DMS 273 (cell line): ENCODE data around the gene SH3TC1.
A peak's percentile ranks its signal among the peaks of the same experiment; 100 is the strongest.

Experiments
- DNase-seq: peaks from one replicate; lab custom pipeline; 2025; ENCODE audit not compliant: unreplicated experiment; lab: John Stamatoyannopoulos, UW

Gene SH3TC1

DNA sequence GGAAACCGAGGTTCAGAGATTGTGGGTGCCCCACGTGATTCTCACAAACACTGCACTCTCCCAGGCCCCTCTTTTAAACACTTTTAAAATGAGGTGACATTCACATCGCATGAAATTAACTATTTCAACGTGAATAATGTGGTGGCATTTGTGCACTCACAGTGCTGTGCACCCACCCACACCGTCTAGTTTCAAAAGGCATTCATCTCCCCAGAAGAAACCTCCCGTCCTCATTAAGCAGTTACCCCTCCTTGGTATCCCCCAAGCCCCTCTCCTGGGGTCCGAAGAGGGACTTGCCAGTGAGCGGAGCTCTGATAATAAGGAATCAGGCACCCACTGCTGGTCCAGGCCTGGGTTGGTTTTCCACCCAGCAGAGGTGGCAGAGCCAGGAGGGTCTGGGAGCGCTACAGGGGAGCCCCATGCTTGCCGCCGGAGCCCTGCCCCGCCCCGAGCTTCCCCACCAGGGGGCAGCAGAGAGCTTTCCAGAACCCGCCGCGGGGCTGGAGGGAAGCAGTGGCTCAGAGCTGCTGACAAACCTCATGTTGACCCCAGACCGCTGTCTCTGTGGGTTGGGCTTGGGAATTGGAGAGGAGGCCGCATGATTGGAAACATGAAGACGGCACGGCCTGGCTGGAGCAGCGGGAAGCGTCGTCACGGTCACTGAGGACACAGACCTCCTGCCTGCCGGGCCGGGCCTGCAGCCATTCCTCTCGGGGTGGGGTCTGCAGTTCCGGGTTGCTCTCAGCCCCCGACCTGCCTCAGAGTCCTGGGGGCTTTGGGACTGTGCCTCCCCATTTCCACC lies 43.0 kb downstream of the SH3TC1 start:
- DNase-seq: peak; percentile 92

DNA sequence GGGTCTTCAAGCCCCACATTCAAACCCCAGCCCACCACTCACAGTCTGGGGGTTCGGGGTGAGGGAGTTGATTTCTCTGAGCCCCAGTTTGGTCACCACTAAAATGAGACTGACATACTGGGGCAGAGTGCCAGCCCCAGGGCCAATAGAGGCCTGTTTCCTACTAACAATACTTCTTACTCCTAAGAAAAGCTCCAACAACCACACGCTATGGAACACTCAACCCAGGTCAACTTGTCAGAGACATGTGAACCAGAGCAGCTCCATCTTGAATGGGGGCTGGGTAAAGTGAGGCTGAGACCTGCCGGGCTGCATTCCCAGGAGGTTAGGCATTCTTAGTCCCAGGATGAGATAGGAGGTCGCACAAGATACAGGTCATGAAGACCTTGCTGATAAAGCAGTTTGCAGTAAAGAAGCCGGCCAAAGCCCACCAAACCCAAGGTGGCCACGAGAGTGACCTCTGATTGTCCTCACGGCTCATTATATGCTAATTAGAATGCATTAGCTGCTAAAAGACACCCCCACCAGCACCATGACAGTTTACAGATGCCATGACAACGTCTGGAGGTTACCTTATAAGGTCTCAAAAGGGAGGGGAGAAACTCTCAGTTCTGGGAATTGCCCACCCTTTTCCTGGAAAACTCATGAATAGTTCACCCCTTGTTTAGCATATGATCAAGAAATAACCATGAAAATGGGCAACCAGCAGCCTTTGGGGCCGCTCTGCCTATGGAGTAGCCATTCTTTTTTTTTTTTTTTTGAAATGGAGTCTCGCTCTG lies 43.9 kb downstream of the SH3TC1 start:
- no peak for DNase-seq

DNA sequence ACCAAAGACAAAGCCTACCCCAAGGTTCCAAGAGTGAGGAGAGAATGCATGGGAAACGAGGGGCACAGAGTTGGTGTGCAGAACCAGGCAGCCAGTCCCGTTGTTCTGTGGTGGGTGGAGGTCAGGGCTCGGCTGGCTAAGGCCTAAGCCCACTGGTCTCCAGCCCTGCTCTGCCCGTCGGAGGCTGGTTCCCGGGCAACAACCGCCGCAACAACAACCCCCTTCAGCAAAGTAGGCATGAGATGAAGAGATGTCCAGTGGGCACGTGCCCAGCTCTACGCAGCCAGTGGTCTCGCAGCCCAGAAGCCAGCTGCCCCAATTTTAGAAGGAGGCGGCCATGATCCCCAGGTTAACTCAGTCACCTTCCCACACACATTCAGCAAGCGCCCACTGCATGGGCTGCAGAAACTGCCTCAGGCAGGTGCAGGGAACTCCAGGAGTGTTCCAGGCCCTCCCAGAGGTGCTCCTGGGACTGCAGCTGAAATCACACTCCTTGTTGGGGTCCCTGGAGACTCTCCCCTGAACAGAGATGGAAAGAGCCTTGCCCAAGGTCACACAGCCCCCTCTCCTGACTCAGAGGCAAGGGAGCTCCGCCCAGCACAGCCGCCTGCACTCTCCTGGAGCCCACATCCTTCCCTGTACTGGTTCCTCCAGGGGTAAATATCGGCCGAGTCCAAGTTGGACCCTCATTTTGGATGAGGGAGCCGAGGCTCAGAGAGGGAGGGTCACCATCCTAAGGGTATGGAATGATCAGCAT lies 45.1 kb downstream of the SH3TC1 start:
- DNase-seq: no peak

DNA sequence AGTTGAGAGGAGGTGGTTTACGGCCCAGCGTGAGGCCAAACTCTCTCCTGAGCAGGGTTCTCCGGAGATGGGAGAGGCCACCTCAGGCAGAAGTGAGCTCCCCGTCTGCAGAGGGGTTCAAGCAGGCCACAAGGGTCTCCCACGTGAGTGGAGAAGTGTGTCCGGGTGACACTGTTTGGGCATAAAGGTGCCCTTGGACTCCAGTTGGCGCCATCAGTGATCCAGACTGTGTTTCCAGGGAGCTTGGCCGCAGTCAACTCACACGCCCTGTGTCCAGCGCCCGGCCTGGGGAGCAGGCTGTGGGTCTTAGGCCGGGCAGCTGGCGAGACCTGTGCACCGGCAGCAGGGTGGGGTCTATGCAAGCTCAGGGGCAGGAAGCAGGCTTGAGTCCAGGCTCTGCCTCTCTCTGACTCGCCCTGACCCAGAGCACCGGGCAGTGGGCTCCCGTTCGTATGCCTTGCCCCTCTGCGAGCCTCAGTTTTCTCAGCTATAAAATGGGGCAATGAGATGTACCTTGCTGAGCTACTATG lies 45.9 kb downstream of the SH3TC1 start:
- DNase-seq: no peak

DNA sequence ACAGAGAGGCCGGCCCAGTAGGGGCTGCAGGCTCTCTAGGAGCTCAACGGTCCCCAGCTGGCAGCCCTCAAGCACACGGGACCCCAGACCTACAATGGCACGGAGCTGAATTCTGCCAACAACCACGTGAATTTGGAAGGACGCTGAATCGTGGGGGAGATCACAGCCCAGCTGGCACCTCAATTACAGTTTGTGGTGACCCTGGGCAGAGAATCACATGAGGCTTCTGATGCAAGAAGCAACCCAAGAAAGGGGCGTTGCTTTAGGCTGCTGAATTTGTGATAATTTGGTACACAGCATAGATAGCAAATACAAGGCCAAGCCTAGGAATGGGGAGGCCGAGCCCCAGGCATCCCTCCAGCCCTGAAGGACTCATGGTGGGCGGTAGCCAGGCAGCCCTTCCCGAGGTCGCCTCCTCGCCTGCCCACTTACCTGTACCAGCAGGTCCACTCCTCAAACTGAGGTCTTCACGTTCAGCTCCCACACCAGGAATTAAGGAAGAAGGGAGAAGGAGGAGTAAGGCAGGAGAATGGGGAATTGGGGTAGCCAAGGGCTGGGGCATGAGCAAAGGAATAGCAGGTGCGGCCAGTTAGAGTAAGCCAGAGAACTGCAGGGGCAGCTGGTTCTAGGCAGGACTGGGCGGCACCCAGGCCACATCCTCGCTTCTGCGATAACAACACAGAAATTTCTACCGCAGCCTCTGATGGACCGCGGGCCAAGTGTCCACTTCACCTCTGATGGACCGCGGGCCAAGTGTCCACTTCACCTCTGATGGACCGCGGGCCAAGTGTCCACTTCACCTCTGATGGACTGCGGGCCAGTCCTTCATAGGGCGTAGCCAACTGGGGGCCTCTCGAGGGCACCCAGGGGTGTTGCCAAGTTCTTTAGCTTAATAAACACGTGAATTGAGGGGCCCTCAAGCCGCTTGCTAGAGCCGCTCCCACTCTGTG lies 47.1 kb downstream of the SH3TC1 start:
- DNase-seq: no peak

DNA sequence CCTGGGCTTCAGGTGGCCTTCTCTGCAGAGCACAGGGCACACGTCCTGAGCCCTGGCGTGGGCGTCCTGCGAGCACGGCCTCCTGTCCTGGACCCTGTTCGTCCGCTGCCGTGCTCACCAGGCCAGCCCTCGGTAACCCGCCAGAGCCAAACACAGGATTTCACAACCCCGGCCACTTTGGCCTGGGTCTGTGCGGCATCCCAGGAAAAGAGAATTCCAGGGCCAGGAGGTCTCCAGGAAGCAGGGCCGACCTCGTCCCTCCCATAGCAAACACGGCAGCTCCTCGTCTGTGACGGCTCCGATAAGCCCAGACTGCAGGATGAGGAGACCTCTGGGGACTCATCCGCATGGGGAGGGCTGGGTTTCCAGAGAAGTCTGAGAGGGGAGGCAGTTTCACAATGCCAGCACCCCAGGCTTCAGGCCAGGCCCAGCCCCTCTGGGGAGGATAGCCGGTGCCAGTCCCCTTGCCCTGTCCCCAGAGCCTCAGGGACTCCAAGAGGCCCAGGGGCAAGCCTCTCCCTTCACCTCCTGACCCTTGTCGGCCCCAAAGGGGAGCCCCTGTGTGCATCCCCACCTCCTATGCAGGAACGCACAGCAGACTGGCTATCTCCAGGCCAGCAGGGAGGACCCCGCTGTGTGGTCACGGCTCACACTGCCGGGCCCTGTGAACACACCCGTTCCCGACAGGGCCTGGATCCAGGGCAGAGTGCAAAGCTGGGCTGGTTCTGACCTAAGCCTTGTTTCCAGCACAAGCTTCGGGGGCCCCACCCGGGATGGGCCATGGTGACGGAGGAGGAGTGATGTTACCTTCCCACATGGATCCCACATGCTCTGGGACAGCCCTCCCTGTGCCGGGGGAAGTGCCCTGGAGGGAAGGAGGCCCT lies 48.2 kb downstream of the SH3TC1 start:
- DNase-seq: no peak

DNA sequence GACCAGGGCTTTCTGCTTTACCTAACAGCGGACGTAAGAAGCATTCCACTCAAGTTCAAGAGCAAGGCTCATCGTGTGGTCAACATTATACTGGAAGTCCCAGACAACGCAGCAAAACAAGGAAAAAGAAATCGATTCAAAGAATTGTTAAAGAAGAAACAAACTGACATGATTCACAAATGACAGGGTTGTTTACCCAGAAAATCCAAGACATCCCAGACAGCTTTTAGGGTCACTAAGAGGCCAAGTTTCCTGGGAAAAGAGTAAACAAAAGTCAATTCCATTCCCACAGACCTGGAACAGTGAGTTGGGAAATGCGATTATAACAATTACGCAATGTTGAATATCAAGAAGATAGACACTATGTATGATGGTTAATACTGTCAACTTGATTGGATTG lies 49.0 kb downstream of the SH3TC1 start:
- no peak for DNase-seq

DNA sequence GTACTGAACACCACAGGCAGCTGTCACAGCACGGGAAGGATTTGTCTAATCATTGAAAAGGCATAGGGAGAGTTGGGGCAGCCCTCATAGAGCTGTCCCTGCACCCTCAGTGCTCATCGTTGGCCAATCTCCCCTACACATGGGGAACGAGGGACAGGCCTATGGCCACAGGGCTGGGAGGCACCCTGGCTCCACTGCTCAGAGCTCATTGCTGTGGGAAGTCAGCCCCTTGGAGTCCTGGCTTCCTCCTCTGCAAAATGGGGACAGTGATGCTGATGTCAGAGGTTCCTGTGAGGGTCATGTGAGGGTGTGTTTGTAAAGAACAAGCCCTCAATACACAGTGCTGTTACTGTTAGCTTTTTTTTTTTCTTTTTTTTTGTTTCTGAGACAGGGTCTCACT lies 51.1 kb downstream of the SH3TC1 start:
- no peak for DNase-seq

DNA sequence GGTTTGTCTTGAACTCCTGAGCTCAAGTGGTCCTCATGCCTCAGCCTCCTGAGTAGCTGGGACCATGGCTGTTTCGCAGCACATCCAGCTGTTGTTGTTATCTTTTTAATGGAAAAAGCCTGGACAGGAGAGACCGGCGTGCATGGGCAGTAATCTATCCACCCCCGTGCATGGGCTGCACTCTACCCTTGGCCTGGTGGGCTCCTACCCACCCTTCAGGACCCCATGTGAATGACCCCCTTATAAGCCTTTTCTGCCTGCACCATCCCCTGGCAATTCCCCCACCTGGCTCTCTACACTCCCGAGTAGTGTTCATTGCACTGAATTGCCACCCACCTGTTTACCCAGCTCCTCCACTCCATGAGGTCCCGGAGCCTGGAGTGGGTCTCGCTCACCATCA lies 51.5 kb downstream of the SH3TC1 start:
- no peak for DNase-seq

DNA sequence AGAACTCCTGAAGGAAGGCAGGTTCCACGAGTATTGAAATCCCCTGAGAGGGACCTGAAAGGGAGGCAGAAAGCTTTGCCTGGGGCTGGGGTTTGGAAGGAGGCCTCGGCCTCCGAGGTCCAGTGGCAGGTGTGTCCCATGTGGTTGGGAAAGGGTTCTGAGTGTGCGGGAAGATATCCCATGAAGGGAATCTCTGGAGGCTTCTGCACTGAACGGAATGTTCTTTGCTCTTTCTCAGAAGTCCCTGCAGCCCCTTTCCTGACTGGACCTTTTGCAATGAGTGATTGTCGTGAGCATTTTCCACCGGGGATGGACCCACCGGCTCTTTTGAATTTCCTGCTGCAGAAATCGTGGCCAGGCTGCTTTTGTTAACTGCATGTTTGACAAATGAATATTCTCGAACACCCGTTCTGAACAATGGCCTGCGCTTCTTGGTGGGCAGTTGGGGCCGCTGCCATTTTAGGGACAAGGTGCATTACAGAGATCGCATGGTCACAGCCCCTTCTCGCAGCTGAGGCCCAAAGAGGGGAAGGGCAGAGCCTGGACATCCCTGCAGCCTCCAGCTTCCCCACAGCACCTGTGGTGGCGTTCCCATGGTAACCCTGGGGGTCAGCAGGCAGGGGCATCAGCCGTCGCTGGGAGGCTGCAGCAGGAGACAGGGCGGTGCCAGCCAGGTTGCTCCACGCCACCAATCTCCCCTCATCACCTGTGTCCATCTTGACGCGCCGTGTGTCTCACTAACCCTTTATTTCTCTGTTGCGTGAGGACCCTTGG lies 52.2 kb downstream of the SH3TC1 start:
- no peak for DNase-seq

DNA sequence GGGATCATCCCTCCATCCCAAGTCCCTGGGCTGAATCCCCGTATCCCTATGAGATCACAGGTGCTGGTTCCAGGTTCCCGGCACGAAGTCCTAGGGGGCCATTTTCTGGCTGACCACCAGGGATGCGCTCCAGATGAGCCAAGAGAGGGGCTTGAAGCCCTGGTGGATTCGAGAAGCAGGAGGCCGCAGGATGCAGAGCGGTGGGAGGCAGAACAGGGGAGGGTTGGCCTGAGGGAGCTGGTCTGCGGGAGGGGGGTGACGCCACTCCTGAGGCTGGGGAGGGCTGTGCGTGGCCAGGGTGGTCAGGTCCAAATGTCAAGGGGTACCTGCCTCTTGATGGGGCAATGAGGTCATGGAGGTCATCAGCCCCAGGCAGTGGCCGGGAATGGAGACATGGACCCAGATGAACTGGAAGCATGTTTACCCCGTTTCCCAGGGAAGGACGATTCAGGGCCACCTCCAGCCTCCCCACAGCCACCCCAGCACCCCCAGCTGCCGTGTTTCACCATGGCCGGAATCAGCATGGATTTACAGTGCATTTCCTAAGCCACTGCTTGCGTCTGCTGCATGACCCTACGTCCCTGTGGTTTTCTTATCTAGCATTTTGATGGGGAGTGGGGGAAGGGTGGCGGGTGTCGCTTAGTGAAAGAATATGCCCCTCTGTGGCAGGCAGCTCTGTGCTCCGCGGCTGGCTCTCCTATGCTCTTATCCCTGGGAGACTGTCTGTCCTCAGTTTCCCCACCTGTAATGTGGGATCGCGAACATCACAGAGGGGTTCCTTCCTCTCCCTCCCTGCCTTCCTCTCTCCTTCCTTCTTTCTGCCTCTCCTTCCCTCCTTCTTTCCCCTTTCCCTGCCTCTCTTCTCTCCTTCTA lies 53.4 kb downstream of the SH3TC1 start:
- DNase-seq: no peak

DNA sequence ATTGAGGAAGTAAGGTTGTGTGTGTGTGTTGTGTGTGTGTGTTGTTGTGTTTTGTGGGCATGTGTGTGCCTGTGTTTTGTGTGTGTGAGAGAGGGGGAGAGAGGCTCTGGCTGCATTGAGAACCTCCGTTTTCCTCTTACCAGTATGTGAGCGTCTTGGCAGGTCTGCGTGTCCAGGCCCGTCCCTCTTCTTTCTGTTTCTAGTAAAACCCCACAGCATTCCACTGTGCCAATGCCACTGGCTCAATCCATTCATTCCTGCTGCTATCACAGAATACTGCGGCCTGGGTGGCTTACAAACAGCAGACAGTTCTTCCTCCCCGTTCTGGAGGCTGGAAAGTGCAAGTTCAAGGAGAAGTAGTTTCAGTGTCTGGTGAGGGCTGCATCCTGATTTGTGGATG lies 55.0 kb downstream of the SH3TC1 start:
- DNase-seq: no peak

DNA sequence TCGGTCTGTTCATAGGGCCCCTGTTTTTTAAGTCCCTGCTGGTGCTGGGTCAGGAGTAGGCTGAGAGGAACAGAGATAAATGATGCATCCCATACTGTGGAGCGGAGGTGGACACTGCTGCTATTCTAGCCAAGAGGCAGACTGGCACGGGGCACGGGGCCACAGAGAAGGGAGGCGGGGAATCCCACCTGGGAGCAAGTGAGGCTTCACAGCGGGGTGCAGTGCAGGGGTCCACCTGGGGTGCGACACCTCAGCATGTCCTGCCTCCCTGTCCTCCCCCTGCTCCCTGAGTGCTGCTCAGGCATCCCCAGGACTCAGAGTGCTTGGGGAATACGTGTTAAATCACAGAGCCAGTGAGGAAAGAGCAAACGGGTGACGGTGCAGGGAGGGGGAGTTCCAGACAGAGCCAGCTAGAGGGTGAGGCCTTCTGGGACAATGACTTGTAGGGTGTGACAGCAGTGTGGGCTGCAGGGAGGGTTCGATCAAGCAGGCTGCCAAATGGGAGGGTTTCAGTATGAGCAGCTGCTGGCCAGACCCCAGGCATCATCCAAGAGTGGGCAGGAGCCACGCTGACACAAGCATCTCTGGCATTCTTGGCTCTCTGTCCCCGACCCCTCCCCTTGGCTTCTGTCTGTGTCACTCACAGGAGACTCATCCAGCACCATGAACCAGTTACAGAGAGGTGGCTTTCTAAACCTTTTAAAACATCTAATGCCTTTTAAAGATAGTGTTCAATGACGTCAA lies 56.8 kb downstream of the SH3TC1 start:
- DNase-seq: no peak

DNA sequence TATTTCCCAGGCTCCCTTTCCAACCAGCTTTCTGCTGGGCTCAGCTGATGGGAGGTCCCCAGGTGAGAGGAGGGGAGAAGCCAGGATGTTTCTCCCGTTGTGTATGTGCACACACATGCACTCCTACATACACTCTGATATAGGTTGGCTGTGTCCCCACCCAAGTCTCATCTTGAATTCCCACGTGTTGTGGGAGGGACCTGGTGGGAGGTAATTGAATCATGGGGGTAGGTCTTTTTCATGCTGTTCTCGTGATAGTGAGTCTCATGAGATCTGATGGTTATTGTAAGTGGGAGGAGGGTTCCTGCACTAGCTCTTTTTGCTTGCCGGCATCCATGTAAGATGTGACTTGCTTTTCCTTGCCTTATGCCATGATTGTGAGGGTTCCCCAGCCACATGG lies 58.8 kb downstream of the SH3TC1 start:
- DNase-seq: no peak

DNA sequence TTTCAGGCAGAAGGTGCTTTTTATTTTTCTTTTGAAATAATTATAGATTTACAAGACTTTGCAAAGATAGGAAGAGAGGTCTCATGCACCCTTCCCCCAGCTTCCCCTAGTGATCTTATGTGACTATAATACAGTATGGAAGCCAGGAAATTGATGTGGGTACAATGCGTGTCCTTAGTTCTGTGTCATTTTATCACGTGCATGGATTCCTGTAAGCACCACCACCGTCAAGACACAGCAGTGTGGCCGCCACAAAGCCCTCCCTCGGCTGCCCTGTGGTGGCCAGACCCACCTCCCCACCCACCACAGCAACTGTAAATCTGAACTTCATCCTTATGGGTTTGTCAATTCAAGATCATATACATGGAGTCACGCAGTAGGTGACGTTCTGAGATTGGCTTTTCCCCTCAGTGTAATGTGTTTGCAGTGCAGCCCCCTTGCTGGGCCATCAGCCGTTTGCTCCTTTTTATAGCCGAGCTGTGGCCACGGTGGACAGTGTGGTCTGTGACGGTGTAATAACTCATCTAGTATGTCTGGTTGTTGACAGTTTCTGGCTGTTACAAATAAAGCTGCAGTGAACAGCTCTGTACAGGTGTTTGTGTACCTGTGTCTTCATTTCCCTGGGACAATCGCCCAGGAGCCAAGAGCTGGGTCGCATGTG lies 59.6 kb downstream of the SH3TC1 start:
- DNase-seq: no peak

DNA sequence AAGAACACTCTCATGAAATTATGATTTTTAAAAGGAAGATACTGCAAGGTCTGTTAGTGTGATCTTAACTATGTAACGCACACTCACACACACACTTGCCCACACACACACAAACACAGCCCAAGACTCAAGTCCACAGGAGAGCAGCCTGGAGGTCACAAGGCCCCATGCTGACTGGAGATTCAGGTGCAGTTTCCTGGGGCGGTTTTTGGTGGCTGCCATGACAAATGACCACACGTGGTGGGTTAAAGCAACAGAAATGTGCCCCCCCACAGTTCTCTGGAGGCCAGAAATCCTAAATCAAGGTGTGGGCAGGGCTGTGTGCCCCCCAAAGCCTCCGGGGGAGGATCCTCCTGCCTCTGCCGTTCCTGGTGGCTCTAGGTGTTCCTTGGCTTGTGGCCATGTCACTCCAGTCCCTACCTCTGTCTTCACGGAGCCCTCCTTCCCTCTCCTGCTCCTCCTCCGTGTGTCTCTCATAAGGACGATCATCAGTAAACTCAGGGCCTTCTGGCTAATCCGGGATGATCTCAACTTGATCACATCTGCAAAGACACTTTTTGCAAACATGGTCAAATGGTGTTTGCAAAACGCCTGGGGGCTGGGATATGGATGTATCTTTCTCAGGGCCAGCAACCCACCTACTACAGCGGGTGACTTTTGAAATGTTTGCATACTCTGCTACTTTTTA lies 60.8 kb downstream of the SH3TC1 start:
- no peak for DNase-seq
